K562 (cell line): ENCODE results near the gene CRB2. TPM values are rescaled to one million over a fixed set of nuclear protein-coding genes. Genes with fewer than 3 reads are reported as not detected.

Source experiments
- BDP1 ChIP-seq: IDR thresholded peaks from 3 replicates; pipeline ENCODE4 v1.6.1; 2011; ENCODE audit not compliant: insufficient read length, insufficient read depth
- CBFB ChIP-seq: sonication (generic); formaldehyde crosslinking; IDR thresholded peaks from 2 replicates; pipeline ENCODE4 v1.4.0; 2020; ENCODE audit warnings: mild to moderate bottlenecking, missing genetic modification reagents
- NBN ChIP-seq: fragments of 450-650 bp; IDR thresholded peaks from 2 replicates; pipeline ENCODE4 v1.6.1; 2016; ENCODE audit warnings: low read depth, mild to moderate bottlenecking
- NRF1 ChIP-seq, 2 experiments: fragments of 450-650 bp; IDR thresholded peaks in 1 of 2; conservative IDR thresholded peaks in 1 of 2; 2 replicates each; pipeline ENCODE4 v1.6.1; 2014; ENCODE audit warnings: mild to moderate bottlenecking in 2 of 2
- PHF8 ChIP-seq: fragments of 200-600 bp; sonication (generic); IDR thresholded peaks from 2 replicates; pipeline ENCODE4 v1.6.1; 2012; ENCODE audit warnings: mixed run types, mild to moderate bottlenecking, inconsistent platforms, low read length, moderate library complexity, borderline replicate concordance
- PRMT5 ChIP-seq: sonication (generic); formaldehyde crosslinking; IDR thresholded peaks from 2 replicates; pipeline ENCODE4 v1.5.0; 2020; ENCODE audit warnings: missing genetic modification reagents
- SMARCA5 ChIP-seq: fragments of 450-650 bp; IDR thresholded peaks from 2 replicates; pipeline ENCODE4 v1.6.1; 2016
- TAF9B ChIP-seq: fragments of 450-650 bp; IDR thresholded peaks from 2 replicates; pipeline ENCODE4 v1.6.1; 2018; ENCODE audit warnings: mild to moderate bottlenecking; ENCODE audit not compliant: partially characterized antibody
- U2AF2 ChIP-seq: fragments of 200-400 bp; formaldehyde crosslinking; optimal IDR thresholded peaks from 2 replicates; pipeline ENCODE3; 2017; ENCODE audit warnings: low read depth, mild to moderate bottlenecking, low read length
- ZNF12 ChIP-seq: sonication (generic); formaldehyde crosslinking; IDR thresholded peaks from 2 replicates; pipeline ENCODE4 v1.4.0; 2020; ENCODE audit warnings: mild to moderate bottlenecking, missing genetic modification reagents
- ZNF24 ChIP-seq: fragments of 450-650 bp; IDR thresholded peaks from 2 replicates; pipeline ENCODE4 v1.6.1; 2016
- polyA plus RNA-seq, 8 experiments: library from polyadenylated mRNA; depleted of rRNA in 4 of 8; stranded (reverse) in 5 of 8; unstranded in 3 of 8; fragments of >200 nt; fragmentation: Nextera tagmentation in 2 of 8; fragmentation: Illumina TruSeq in 1 of 8; extraction: Ambion mirVana in 2 of 8; extraction: Trizol in 1 of 8; gene quantifications; 2 replicates each; pipeline versions ENCODE4 v1.2.1 to v1.2.3, GENCODE V29; 2011 to 2014; ENCODE audit warnings: inconsistent platforms in 1 of 8, missing spikeins in 1 of 8
- total RNA-seq, 7 experiments: library from RNA; depleted of rRNA in 6 of 7; stranded (reverse); fragments of >200 nt in 6 of 7; fragmentation: Illumina TruSeq in 2 of 7; extraction: Trizol in 2 of 7; gene quantifications; 2 replicates each; pipeline versions ENCODE4 v1.2.1 to v1.2.3, GENCODE V29; 2011 to 2021; ENCODE audit warnings: low replicate concordance in 1 of 7
- TF ChIP-seq, protein P1 (sequence below): sonication (generic); formaldehyde crosslinking; IDR thresholded peaks from 2 replicates; pipeline ENCODE4 v1.8.1; 2023; ENCODE audit warnings: mild to moderate bottlenecking, missing genetic modification reagents
- TF ChIP-seq, protein P2 (sequence below): fragments of 450-650 bp; IDR thresholded peaks from 2 replicates; pipeline ENCODE4 v1.6.1; 2018; ENCODE audit not compliant: partially characterized antibody
- TF ChIP-seq, protein P3 (sequence below), 2 experiments: IDR thresholded peaks; 2 replicates each; pipeline ENCODE4 v1.6.1; 2012; ENCODE audit warnings: improper control_type of control experiment in 2 of 2, low read depth in 2 of 2, low read length in 2 of 2, borderline replicate concordance in 1 of 2

CRB2 gene
- total and polyA plus RNA-seq, 9 of the 15 experiments (the other 6 are each of a cell fraction or from before 2014, with no cell fraction given) = 0.13 to 1.2 (median 0.25) TPM; not detected in 2

DNA sequence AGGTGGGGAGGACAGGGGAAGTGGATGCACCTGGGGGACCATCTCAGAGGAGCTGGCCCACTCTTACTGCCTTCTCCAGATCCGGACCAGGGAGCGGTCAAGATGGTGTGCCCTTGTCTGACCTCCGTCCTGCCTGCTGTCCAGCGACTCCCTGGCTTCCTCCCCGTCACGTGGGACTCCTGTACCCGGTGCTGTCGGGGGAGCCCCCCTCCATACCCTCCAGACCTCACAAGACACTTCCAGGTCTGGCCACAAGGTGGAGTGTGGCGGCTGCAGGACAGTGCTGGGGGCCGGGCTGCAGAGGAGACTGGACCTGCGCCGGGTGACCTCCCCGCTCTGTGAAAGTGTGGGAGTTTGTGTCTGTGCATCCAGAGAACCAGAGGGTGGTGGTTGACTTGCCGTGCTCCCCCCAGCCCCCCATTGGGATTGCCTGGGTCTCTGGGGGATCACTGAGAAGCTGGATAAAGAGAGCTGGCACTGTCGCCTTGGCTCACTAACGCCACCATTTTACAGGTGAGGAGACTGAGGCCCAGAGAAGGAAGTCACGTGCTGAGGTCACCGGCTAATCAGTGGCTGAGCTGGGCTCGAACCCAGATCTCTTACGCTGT is 1.9 kb upstream of the CRB2 start (continued):
- TF ChIP-seq, protein P1, sequence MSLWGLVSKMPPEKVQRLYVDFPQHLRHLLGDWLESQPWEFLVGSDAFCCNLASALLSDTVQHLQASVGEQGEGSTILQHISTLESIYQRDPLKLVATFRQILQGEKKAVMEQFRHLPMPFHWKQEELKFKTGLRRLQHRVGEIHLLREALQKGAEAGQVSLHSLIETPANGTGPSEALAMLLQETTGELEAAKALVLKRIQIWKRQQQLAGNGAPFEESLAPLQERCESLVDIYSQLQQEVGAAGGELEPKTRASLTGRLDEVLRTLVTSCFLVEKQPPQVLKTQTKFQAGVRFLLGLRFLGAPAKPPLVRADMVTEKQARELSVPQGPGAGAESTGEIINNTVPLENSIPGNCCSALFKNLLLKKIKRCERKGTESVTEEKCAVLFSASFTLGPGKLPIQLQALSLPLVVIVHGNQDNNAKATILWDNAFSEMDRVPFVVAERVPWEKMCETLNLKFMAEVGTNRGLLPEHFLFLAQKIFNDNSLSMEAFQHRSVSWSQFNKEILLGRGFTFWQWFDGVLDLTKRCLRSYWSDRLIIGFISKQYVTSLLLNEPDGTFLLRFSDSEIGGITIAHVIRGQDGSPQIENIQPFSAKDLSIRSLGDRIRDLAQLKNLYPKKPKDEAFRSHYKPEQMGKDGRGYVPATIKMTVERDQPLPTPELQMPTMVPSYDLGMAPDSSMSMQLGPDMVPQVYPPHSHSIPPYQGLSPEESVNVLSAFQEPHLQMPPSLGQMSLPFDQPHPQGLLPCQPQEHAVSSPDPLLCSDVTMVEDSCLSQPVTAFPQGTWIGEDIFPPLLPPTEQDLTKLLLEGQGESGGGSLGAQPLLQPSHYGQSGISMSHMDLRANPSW = no peak
- TF ChIP-seq ZNF12 (CRISPR knock-in tag) (no peak), SMARCA5 (peak; percentile 74; the same call in 1 of the 2 replicates), U2AF2 (no peak), NRF1 (conservative IDR thresholded peaks at IDR 0.05 in 1 of 2, IDR thresholded peaks at IDR 0.05 in 1 of 2) (peak; percentile 72 to 79), PHF8 (no peak), TAF9B (no peak), PRMT5 (CRISPR knock-in tag) (no peak), CBFB (CRISPR knock-in tag) (no peak), BDP1 (no peak), NBN (no peak), ZNF24 (no peak)
- TF ChIP-seq, protein P2, sequence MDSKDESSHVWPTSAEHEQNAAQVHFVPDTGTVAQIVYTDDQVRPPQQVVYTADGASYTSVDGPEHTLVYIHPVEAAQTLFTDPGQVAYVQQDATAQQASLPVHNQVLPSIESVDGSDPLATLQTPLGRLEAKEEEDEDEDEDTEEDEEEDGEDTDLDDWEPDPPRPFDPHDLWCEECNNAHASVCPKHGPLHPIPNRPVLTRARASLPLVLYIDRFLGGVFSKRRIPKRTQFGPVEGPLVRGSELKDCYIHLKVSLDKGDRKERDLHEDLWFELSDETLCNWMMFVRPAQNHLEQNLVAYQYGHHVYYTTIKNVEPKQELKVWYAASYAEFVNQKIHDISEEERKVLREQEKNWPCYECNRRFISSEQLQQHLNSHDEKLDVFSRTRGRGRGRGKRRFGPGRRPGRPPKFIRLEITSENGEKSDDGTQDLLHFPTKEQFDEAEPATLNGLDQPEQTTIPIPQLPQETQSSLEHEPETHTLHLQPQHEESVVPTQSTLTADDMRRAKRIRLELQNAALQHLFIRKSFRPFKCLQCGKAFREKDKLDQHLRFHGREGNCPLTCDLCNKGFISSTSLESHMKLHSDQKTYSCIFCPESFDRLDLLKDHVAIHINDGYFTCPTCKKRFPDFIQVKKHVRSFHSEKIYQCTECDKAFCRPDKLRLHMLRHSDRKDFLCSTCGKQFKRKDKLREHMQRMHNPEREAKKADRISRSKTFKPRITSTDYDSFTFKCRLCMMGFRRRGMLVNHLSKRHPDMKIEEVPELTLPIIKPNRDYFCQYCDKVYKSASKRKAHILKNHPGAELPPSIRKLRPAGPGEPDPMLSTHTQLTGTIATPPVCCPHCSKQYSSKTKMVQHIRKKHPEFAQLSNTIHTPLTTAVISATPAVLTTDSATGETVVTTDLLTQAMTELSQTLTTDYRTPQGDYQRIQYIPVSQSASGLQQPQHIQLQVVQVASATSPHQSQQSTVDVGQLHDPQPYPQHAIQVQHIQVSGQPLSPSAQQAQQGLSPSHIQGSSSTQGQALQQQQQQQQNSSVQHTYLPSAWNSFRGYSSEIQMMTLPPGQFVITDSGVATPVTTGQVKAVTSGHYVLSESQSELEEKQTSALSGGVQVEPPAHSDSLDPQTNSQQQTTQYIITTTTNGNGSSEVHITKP = no peak
- TF ChIP-seq, protein P3, sequence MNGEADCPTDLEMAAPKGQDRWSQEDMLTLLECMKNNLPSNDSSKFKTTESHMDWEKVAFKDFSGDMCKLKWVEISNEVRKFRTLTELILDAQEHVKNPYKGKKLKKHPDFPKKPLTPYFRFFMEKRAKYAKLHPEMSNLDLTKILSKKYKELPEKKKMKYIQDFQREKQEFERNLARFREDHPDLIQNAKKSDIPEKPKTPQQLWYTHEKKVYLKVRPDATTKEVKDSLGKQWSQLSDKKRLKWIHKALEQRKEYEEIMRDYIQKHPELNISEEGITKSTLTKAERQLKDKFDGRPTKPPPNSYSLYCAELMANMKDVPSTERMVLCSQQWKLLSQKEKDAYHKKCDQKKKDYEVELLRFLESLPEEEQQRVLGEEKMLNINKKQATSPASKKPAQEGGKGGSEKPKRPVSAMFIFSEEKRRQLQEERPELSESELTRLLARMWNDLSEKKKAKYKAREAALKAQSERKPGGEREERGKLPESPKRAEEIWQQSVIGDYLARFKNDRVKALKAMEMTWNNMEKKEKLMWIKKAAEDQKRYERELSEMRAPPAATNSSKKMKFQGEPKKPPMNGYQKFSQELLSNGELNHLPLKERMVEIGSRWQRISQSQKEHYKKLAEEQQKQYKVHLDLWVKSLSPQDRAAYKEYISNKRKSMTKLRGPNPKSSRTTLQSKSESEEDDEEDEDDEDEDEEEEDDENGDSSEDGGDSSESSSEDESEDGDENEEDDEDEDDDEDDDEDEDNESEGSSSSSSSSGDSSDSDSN (IDR thresholded peaks at IDR 0.05; ENCODE audit: borderline replicate concordance in 1 of 2, low read depth in 2 of 2, low read length in 2 of 2) = no peak
